Trophoblast cell (in vitro differentiated cells and primary cell): ENCODE data around the gene PTPRM.

Source experiments
- DNase-seq, 2 donors: peaks; one replicate each; pipeline ENCODE4 v3.0.0-alpha.2; 2016
- H2AFZ ChIP-seq: 2 replicates; pipeline ENCODE4 v1.6.1; 2013; ENCODE audit warnings: low read length, moderate library complexity, mild to moderate bottlenecking; ENCODE audit not compliant: insufficient read depth, poor library complexity
- H2AK5ac ChIP-seq: 2 replicates; pipeline ENCODE4 v1.6.1; 2013; ENCODE audit warnings: mild to moderate bottlenecking, low read length
- H2BK120ac ChIP-seq: 2 replicates; pipeline ENCODE4 v1.6.1; 2013; ENCODE audit warnings: low read length, mild to moderate bottlenecking, moderate library complexity; ENCODE audit not compliant: insufficient read depth, poor library complexity
- H2BK12ac ChIP-seq: 2 replicates; pipeline ENCODE4 v1.6.1; 2013; ENCODE audit warnings: mild to moderate bottlenecking, low read length, moderate library complexity
- H2BK5ac ChIP-seq: 2 replicates; pipeline ENCODE4 v1.6.1; 2013; ENCODE audit warnings: low read length, low read depth, moderate library complexity, mild to moderate bottlenecking; ENCODE audit not compliant: poor library complexity
- H3K14ac ChIP-seq: 2 replicates; pipeline ENCODE4 v1.6.1; 2013; ENCODE audit warnings: mild to moderate bottlenecking, low read length
- H3K18ac ChIP-seq: 2 replicates; pipeline ENCODE4 v1.6.1; 2013; ENCODE audit warnings: mild to moderate bottlenecking, low read length
- H3K23ac ChIP-seq: 2 replicates; pipeline ENCODE4 v1.6.1; 2013; ENCODE audit warnings: low read length
- H3K27ac ChIP-seq: 2 replicates; pipeline ENCODE4 v1.5.1; 2013; ENCODE audit warnings: low read depth, mild to moderate bottlenecking, inconsistent platforms, low read length, moderate library complexity
- H3K27me3 ChIP-seq: 2 replicates; pipeline ENCODE4 v1.6.1; 2013; ENCODE audit warnings: inconsistent platforms, mild to moderate bottlenecking, low read length, moderate library complexity; ENCODE audit not compliant: insufficient read depth
- H3K36me3 ChIP-seq, 2 experiments: 1 replicate in 1 of 2; 2 replicates in 1 of 2; pipeline ENCODE4 v1.6.1; 2013; ENCODE audit warnings: low read length in 2 of 2, mild to moderate bottlenecking in 2 of 2, moderate library complexity in 1 of 2; ENCODE audit not compliant: insufficient read depth in 2 of 2, control insufficient read depth in 1 of 2
- H3K4ac ChIP-seq: 2 replicates; pipeline ENCODE4 v1.6.1; 2013; ENCODE audit warnings: low read depth, mild to moderate bottlenecking, low read length, moderate library complexity
- H3K4me1 ChIP-seq, 2 experiments: 1 replicate in 1 of 2; 2 replicates in 1 of 2; pipeline ENCODE4 v1.6.1; 2013; ENCODE audit warnings: low read length in 2 of 2, mild to moderate bottlenecking in 2 of 2, moderate library complexity in 1 of 2; ENCODE audit not compliant: insufficient read depth in 2 of 2, control insufficient read depth in 1 of 2
- H3K4me2 ChIP-seq: 2 replicates; pipeline ENCODE4 v1.6.1; 2013; ENCODE audit warnings: inconsistent platforms, mild to moderate bottlenecking, low read length, moderate library complexity
- H3K4me3 ChIP-seq: 2 replicates; pipeline ENCODE4 v1.5.1; 2013; ENCODE audit warnings: mild to moderate bottlenecking, low read depth, low read length, inconsistent platforms
- H3K79me1 ChIP-seq: one replicate; pipeline ENCODE4 v1.6.1; 2013; ENCODE audit warnings: low read length
- H3K79me2 ChIP-seq: 2 replicates; pipeline ENCODE4 v1.6.1; 2013; ENCODE audit warnings: low read length, mild to moderate bottlenecking; ENCODE audit not compliant: control insufficient read depth, insufficient read depth, poor library complexity
- H3K9ac ChIP-seq: 2 replicates; pipeline ENCODE4 v1.6.1; 2013; ENCODE audit warnings: mild to moderate bottlenecking, low read length
- H3K9me3 ChIP-seq: 2 replicates; pipeline ENCODE4 v1.6.1; 2013; ENCODE audit warnings: low read depth, mild to moderate bottlenecking, control low read depth, inconsistent platforms, low read length; ENCODE audit not compliant: insufficient read depth
- H4K12ac ChIP-seq: 2 replicates; pipeline ENCODE4 v1.6.1; 2013; ENCODE audit warnings: low read depth, mild to moderate bottlenecking, low read length, moderate library complexity
- H4K8ac ChIP-seq: 2 replicates; pipeline ENCODE4 v1.6.1; 2013; ENCODE audit warnings: low read depth, mild to moderate bottlenecking, low read length, moderate library complexity
- H4K91ac ChIP-seq: one replicate; pipeline ENCODE4 v1.6.1; 2013; ENCODE audit warnings: low read depth, mild to moderate bottlenecking, low read length, moderate library complexity
- WGBS: extraction: QIAGEN DNeasy Blood & Tissue Kit; methylation state at CpG from one replicate; pipeline ENCODE4 v1.1.7; 2013; ENCODE audit warnings: missing lambda C conversion rate; ENCODE audit not compliant: insufficient read length, insufficient coverage; ENCODE audit errors: extremely low coverage; 5-methylcytosine and 5-hydroxymethylcytosine counted together

PTPRM gene

GRCh38 chr18:7615840-7616239, 48.7 kb downstream of the PTPRM start:
- H3K4ac ChIP-seq = no peak overlapping the region
- peaks cover 5% of the 10 kb centered on the region for H3K79me1 ChIP-seq
- no peak overlapping the region for H3K23ac ChIP-seq
- H3K79me2 ChIP-seq = peaks cover 5% of the 10 kb centered on the region
- H2AFZ ChIP-seq = no peak overlapping the region
- no peak overlapping the region for H2BK5ac ChIP-seq
- no peak overlapping the region for H4K12ac ChIP-seq
- no peaks in the 10 kb centered on the region for H3K9me3 ChIP-seq
- no peaks in the 10 kb centered on the region for H3K36me3 ChIP-seq
- no peak overlapping the region for H4K91ac ChIP-seq
- no peak overlapping the region for H3K4me3 ChIP-seq
- H3K14ac ChIP-seq = no peak overlapping the region
- H3K18ac ChIP-seq = peak overlapping the region; percentile 17
- DNase-seq = no peak
- H3K27me3 ChIP-seq = no peaks in the 10 kb centered on the region
- H4K8ac ChIP-seq = no peak overlapping the region
- no peak overlapping the region for H2BK120ac ChIP-seq
- H3K4me2 ChIP-seq = no peak overlapping the region
- peak overlapping the region; percentile 5 for H2BK12ac ChIP-seq
- no peak overlapping the region for H3K9ac ChIP-seq
- no peak overlapping the region for H3K27ac ChIP-seq
- no CpG with 5 or more reads among the region's 9 CpGs for WGBS
- H2AK5ac ChIP-seq = peak overlapping the region; percentile 17
- peaks cover 8 to 12% of the 10 kb centered on the region in 2 experiments for H3K4me1 ChIP-seq

GRCh38 chr18:7616661-7617060, 49.5 kb downstream of the PTPRM start:
- Histone ChIP-seq H2BK5ac (no peak overlapping the region), H3K18ac (peak overlapping the region; percentile 24), H3K9me3 (no peaks in the 10 kb centered on the region), H3K23ac (no peak overlapping the region), H3K79me1 (peaks cover 5% of the 10 kb centered on the region), H4K91ac (no peak overlapping the region), H3K4me3 (no peak overlapping the region), H2AK5ac (no peak overlapping the region), H3K4me1 (peaks cover 8 to 12% of the 10 kb centered on the region in 2 experiments), H2BK120ac (no peak overlapping the region), H3K4ac (no peak overlapping the region), H3K9ac (no peak overlapping the region), H3K27ac (no peak overlapping the region), H2BK12ac (peak overlapping the region; percentile 34), H3K27me3 (no peaks in the 10 kb centered on the region), H4K8ac (no peak overlapping the region), H3K14ac (peak overlapping the region; percentile 9), H2AFZ (no peak overlapping the region), H3K4me2 (no peak overlapping the region), H3K36me3 (no peaks in the 10 kb centered on the region), H3K79me2 (peaks cover 5% of the 10 kb centered on the region), H4K12ac (no peak overlapping the region)
- DNase-seq = no peak
- WGBS = no CpG with 5 or more reads among the region's 4 CpGs

- no peak overlapping the region for H2BK12ac ChIP-seq
- H2AK5ac ChIP-seq = no peak overlapping the region
- peak overlapping the region; percentile 16 for H3K27ac ChIP-seq
- H3K79me1 ChIP-seq = peaks cover 5% of the 10 kb centered on the region
- H2BK5ac ChIP-seq = no peak overlapping the region
- H4K12ac ChIP-seq = no peak overlapping the region
- H4K91ac ChIP-seq = no peak overlapping the region
- no peak overlapping the region for H3K18ac ChIP-seq
- H3K27me3 ChIP-seq = no peaks in the 10 kb centered on the region
- no peak overlapping the region for H2BK120ac ChIP-seq
- H3K4ac ChIP-seq = no peak overlapping the region
- no peak overlapping the region for H4K8ac ChIP-seq
- peaks cover 5% of the 10 kb centered on the region for H3K79me2 ChIP-seq
- no CpG with 5 or more reads among the region's 7 CpGs for WGBS
- DNase-seq = peak; percentile 74 to 89
- no peak overlapping the region for H3K4me3 ChIP-seq
- H3K36me3 ChIP-seq = no peaks in the 10 kb centered on the region
- peaks cover 8 to 14% of the 10 kb centered on the region in 2 experiments for H3K4me1 ChIP-seq
- H3K9me3 ChIP-seq = no peaks in the 10 kb centered on the region
- H3K4me2 ChIP-seq = peak overlapping the region; percentile 37
- H3K14ac ChIP-seq = no peak overlapping the region
- no peak overlapping the region for H3K23ac ChIP-seq
- no peak overlapping the region for H3K9ac ChIP-seq
- no peak overlapping the region for H2AFZ ChIP-seq
These were observed 50.8 kb downstream of the PTPRM start for GRCh38 chr18:7617738-7618422.

GRCh38 chr18:7618891-7619442, 51.9 kb downstream of the PTPRM start:
- no peak overlapping the region for H3K18ac ChIP-seq
- peaks cover 5% of the 10 kb centered on the region for H3K79me2 ChIP-seq
- H3K27ac ChIP-seq = no peak overlapping the region
- H2AFZ ChIP-seq = no peak overlapping the region
- H2AK5ac ChIP-seq = no peak overlapping the region
- no peak overlapping the region for H4K8ac ChIP-seq
- H4K12ac ChIP-seq = no peak overlapping the region
- H3K9ac ChIP-seq = no peak overlapping the region
- no CpG with 5 or more reads among the region's 3 CpGs for WGBS
- no peak overlapping the region for H2BK5ac ChIP-seq
- H3K14ac ChIP-seq = no peak overlapping the region
- peak overlapping the region; percentile 16 for H3K4ac ChIP-seq
- DNase-seq = no peak
- no peak overlapping the region for H2BK120ac ChIP-seq
- H3K9me3 ChIP-seq = no peaks in the 10 kb centered on the region
- no peaks in the 10 kb centered on the region for H3K36me3 ChIP-seq
- no peak overlapping the region for H2BK12ac ChIP-seq
- H3K23ac ChIP-seq = no peak overlapping the region
- H3K79me1 ChIP-seq = peaks cover 5% of the 10 kb centered on the region
- no peak overlapping the region for H4K91ac ChIP-seq
- no peaks in the 10 kb centered on the region for H3K27me3 ChIP-seq
- H3K4me2 ChIP-seq = no peak overlapping the region
- H3K4me1 ChIP-seq = peaks cover 8 to 14% of the 10 kb centered on the region in 2 experiments
- H3K4me3 ChIP-seq = no peak overlapping the region
